ENCODE results near the gene HAPLN3. TPM values are rescaled to one million over a fixed set of nuclear protein-coding genes. Genes with fewer than 3 reads are reported as not detected.

HAPLN3 gene
- total RNA-seq, 1 experiment from 2014 or later = 42.4 TPM

DNA sequence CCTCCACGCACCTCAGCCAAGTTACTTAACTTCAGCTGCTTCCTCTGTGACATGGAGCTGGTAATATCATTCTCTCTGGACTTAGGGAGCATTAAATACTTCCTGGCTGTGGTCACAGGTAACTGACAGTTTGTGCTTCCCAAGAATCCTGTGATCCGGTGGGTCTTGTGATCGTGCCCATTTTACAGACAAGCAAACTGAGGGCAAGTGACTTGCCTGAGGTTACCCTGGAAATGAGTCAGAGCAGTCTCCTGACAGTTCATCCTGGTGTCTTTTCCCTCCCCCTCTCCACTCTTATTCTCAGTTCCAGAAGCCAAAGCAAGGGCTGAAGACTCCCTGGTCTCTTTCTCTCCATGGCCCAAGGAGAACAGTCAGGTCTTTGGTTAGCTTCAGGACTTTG is 56.2 kb downstream of the HAPLN3 start:
- H3K18ac ChIP-seq (ENCODE audit: insufficient read length, low read depth, low read length) = no peak overlapping the region
- H2AFZ ChIP-seq (ENCODE audit: low read length) = no peak overlapping the region
- H3K9me3 ChIP-seq (ENCODE audit: control insufficient read depth, low read depth, low read length) = no peaks in the 10 kb centered on the region
- no peak overlapping the region for H2BK120ac ChIP-seq (ENCODE audit: low read depth, low read length, poor library complexity, severe bottlenecking)
- no peak for DNase-seq
- H4K5ac ChIP-seq (ENCODE audit: insufficient read length, low read depth, low read length) = no peak overlapping the region
- no peak overlapping the region for H3K23ac ChIP-seq (ENCODE audit: insufficient read length, low read depth, low read length)
- no peaks in the 10 kb centered on the region for H3K4me1 ChIP-seq (ENCODE audit: insufficient read depth, low read length)
- no peak overlapping the region for H3K4ac ChIP-seq (ENCODE audit: low read depth, low read length)
- no peaks in the 10 kb centered on the region for H3K79me2 ChIP-seq (ENCODE audit: insufficient read depth, low read length)
- no peak overlapping the region for H2BK15ac ChIP-seq (ENCODE audit: low read depth, low read length)
- TF ChIP-seq, protein P1, sequence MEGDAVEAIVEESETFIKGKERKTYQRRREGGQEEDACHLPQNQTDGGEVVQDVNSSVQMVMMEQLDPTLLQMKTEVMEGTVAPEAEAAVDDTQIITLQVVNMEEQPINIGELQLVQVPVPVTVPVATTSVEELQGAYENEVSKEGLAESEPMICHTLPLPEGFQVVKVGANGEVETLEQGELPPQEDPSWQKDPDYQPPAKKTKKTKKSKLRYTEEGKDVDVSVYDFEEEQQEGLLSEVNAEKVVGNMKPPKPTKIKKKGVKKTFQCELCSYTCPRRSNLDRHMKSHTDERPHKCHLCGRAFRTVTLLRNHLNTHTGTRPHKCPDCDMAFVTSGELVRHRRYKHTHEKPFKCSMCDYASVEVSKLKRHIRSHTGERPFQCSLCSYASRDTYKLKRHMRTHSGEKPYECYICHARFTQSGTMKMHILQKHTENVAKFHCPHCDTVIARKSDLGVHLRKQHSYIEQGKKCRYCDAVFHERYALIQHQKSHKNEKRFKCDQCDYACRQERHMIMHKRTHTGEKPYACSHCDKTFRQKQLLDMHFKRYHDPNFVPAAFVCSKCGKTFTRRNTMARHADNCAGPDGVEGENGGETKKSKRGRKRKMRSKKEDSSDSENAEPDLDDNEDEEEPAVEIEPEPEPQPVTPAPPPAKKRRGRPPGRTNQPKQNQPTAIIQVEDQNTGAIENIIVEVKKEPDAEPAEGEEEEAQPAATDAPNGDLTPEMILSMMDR (conservative IDR thresholded peaks at IDR 0.05) = no peak
- Mint-ChIP-seq H3K27ac (no peak overlapping the region), H3K4me1 (peaks cover 3 to 10% of the 10 kb centered on the region in 2 experiments; a peak in 3 of 4 replicates), H3K36me3 (ENCODE audit: insufficient read depth in 1 of 3, low read depth in 3 of 3) (no peaks in the 10 kb centered on the region), H3K9me3 (no peaks in the 10 kb centered on the region), H3K27me3 (ENCODE audit: low read depth) (peaks cover 5% of the 10 kb centered on the region), H3K4me3 (no peak overlapping the region)
- H2BK20ac ChIP-seq (ENCODE audit: low read depth, low read length, poor library complexity, severe bottlenecking) = no peak overlapping the region
- no CpG with 5 or more reads among the region's 3 CpGs for WGBS (ENCODE audit: extremely low coverage, insufficient read length, low lambda C conversion rate)
- no peak overlapping the region for H2AK5ac ChIP-seq (ENCODE audit: insufficient read length, low read length)
- no peak overlapping the region for H2BK12ac ChIP-seq (ENCODE audit: insufficient read length, low read depth, low read length)
- no peak overlapping the region for H3K9ac ChIP-seq (ENCODE audit: extremely low read depth, insufficient read length, low read length)
- no peaks in the 10 kb centered on the region for H4K20me1 ChIP-seq (ENCODE audit: control insufficient read depth, insufficient read depth, insufficient read length)
- H3K56ac ChIP-seq (ENCODE audit: insufficient read length, low read depth, low read length) = no peak overlapping the region
- no peak overlapping the region for H3K4me2 ChIP-seq (ENCODE audit: insufficient read depth, insufficient read length, low read length)
- H4K91ac ChIP-seq (ENCODE audit: insufficient read length, low read depth, low read length) = no peak overlapping the region
- no peak overlapping the region for H3K14ac ChIP-seq (ENCODE audit: insufficient read depth, low read length)
- H3K79me1 ChIP-seq (ENCODE audit: insufficient read depth, low read depth, low read length, poor library complexity, severe bottlenecking) = no peaks in the 10 kb centered on the region
- H3K23me2 ChIP-seq (ENCODE audit: insufficient read length, low read depth, low read length, poor library complexity, severe bottlenecking) = peaks cover 3% of the 10 kb centered on the region
- H2BK5ac ChIP-seq (ENCODE audit: insufficient read length, low read length) = no peak overlapping the region
- H3K27ac ChIP-seq (ENCODE audit: insufficient read length, low read depth, low read length) = no peak overlapping the region
- H4K8ac ChIP-seq (replicated peaks; ENCODE audit: insufficient read length, low read depth, low read length) = no peak overlapping the region
- H3T11ph ChIP-seq (ENCODE audit: low read length) = no peak overlapping the region
- H3K27me3 ChIP-seq (ENCODE audit: insufficient read depth, low read length) = no peaks in the 10 kb centered on the region
